GM12878 (cell line): ENCODE results near the gene LRIT1. TPM values are rescaled to one million over a fixed set of nuclear protein-coding genes. Genes with fewer than 3 reads are reported as not detected.

ENCODE experiments used
- ATAC-seq: fragments of 200-7000 bp; cut with Tn5 transposase; 3 replicates; pipeline ENCODE4 v1.9.1; 2020; ENCODE audit warnings: mild to moderate bottlenecking, moderate library complexity
- BruUV-seq: library from RNA; stranded (reverse); fragments of 400-500 nt; replicated peaks from 2 replicates; lab custom pipeline; 2021; lab: Mats Ljungman, UMichigan
- CTCF ChIA-PET: fragments of 300-600 bp; sonication (Branson Sonifier 250); formaldehyde crosslinking; extraction: SDS; loops from one replicate; lab custom pipeline; 2021; ENCODE audit warnings: inconsistent platforms; lab: Yijun Ruan, JAX
- POLR2A ChIA-PET: fragments of 350-600 bp; formaldehyde crosslinking; extraction: SDS; loops from one replicate; lab custom pipeline; 2021; ENCODE audit warnings: inconsistent platforms; lab: Charles Lee
- RAD21 ChIA-PET: fragments of 300-600 bp; sonication (Branson Sonifier 250); formaldehyde crosslinking; loops from one replicate; lab custom pipeline; 2023; ENCODE audit warnings: antibody characterized with exemption; ENCODE audit not compliant: unreplicated experiment; lab: Charles Lee
- SMC1A ChIA-PET: fragments of 300-600 bp; sonication (Branson Sonifier 250); formaldehyde crosslinking; loops from one replicate; lab custom pipeline; 2023; ENCODE audit not compliant: unreplicated experiment, uncharacterized antibody; lab: Charles Lee
- DNase-seq: peaks from one replicate; pipeline ENCODE4 v3.0.0-alpha.2; 2011; ENCODE audit warnings: low read depth, low spot score
- FAIRE-seq: peaks from 3 replicates; lab custom pipeline; 2011; peaks lifted over from hg19 to GRCh38; lab: Jason Lieb, UNC
- H2AFZ ChIP-seq: 2 replicates; pipeline ENCODE4 v1.6.0; 2011; ENCODE audit warnings: low read depth, low read length, control low read depth; ENCODE audit not compliant: control insufficient read depth
- H3K27ac ChIP-seq: 2 replicates; pipeline ENCODE4 v1.5.1; 2011; ENCODE audit warnings: control low read depth; ENCODE audit not compliant: control insufficient read depth, insufficient read depth
- H3K27me3 ChIP-seq, 2 experiments: replicated peaks in 1 of 2; 2 replicates each; pipeline versions ENCODE4 v1.6.0 to v1.6.1; 2011; ENCODE audit warnings: low read length in 1 of 2; ENCODE audit not compliant: control insufficient read depth in 2 of 2, insufficient read depth in 2 of 2
- H3K36me3 ChIP-seq, 2 experiments: 2 replicates each; pipeline ENCODE4 v1.5.1; 2011; ENCODE audit warnings: low read length in 1 of 2; ENCODE audit not compliant: control insufficient read depth in 2 of 2, insufficient read depth in 2 of 2
- H3K4me1 ChIP-seq: 2 replicates; pipeline ENCODE4 v1.6.1; 2011; ENCODE audit warnings: mild to moderate bottlenecking, low read length, moderate library complexity, mixed read lengths; ENCODE audit not compliant: control insufficient read depth, insufficient read depth
- H3K4me2 ChIP-seq: 2 replicates; pipeline ENCODE4 v1.6.0; 2011; ENCODE audit warnings: control low read depth; ENCODE audit not compliant: control insufficient read depth, insufficient read depth
- H3K4me3 ChIP-seq: fragments of 200-600 bp; sonication (generic); 2 replicates; pipeline ENCODE4 v1.5.1; 2016
- H3K79me2 ChIP-seq: 2 replicates; pipeline ENCODE4 v1.6.0; 2011; ENCODE audit warnings: low read length; ENCODE audit not compliant: control insufficient read depth, insufficient read depth
- H3K9ac ChIP-seq: 2 replicates; pipeline ENCODE4 v1.8.0; 2011; ENCODE audit warnings: low read length, control low read depth, mixed read lengths; ENCODE audit not compliant: control insufficient read depth, insufficient read depth
- H3K9me3 ChIP-seq: replicated peaks from 3 replicates; pipeline ENCODE4 v1.5.1; 2011; ENCODE audit warnings: mild to moderate bottlenecking, low read length; ENCODE audit not compliant: control insufficient read depth, insufficient read depth
- H4K20me1 ChIP-seq: 2 replicates; pipeline ENCODE4 v1.6.0; 2011; ENCODE audit not compliant: control insufficient read depth, insufficient read depth
- ASH2L ChIP-seq: fragments of 300-600, 200-600 bp; sonication (generic); IDR thresholded peaks from 2 replicates; pipeline ENCODE4 v1.6.1; 2017; ENCODE audit warnings: low read depth, mild to moderate bottlenecking, borderline replicate concordance
- ATF7 ChIP-seq: fragments of 450-650 bp; IDR thresholded peaks from 2 replicates; pipeline ENCODE4 v1.6.1; 2016; ENCODE audit warnings: low read depth, mild to moderate bottlenecking
- BCL11A ChIP-seq: IDR thresholded peaks from 2 replicates; pipeline ENCODE4 v1.6.1; 2011; ENCODE audit warnings: low read depth, low read length
- BMI1 ChIP-seq: fragments of 450-650 bp; IDR thresholded peaks from 2 replicates; pipeline ENCODE4 v1.6.1; 2016; ENCODE audit warnings: mild to moderate bottlenecking, moderate library complexity, borderline replicate concordance
- ETV6 ChIP-seq, 2 experiments: fragments of 450-650 bp in 1 of 2; IDR thresholded peaks in 1 of 2; conservative IDR thresholded peaks in 1 of 2; 2 replicates each; pipeline ENCODE4 v1.6.1; 2014; ENCODE audit warnings: antibody characterized with exemption in 1 of 2, borderline replicate concordance in 1 of 2, low read depth in 1 of 2, mild to moderate bottlenecking in 1 of 2, moderate library complexity in 1 of 2
- HDGF ChIP-seq: fragments of 450-650 bp; IDR thresholded peaks from 2 replicates; pipeline ENCODE4 v1.6.1; 2016; ENCODE audit warnings: antibody characterized with exemption
- IRF4 ChIP-seq: IDR thresholded peaks from 2 replicates; pipeline ENCODE4 v1.6.1; 2011; ENCODE audit warnings: low read depth, low read length
- RB1 ChIP-seq: fragments of 450-650 bp; formaldehyde crosslinking; IDR thresholded peaks from 2 replicates; pipeline ENCODE4 v1.6.1; 2017; ENCODE audit warnings: mild to moderate bottlenecking, borderline replicate concordance
- SMARCA5 ChIP-seq: fragments of 450-650 bp; IDR thresholded peaks from 2 replicates; pipeline ENCODE4 v1.6.1; 2017; ENCODE audit warnings: mild to moderate bottlenecking
- STAT1 ChIP-seq: fragments of 450-650 bp; conservative IDR thresholded peaks from 2 replicates; pipeline ENCODE4 v1.6.1; 2014; ENCODE audit warnings: antibody characterized with exemption, mild to moderate bottlenecking
- WGBS: methylation state at CpG from one replicate; pipeline ENCODE4 v1.1.6; 2016; ENCODE audit warnings: low lambda C conversion rate; ENCODE audit not compliant: insufficient replicate concordance, insufficient coverage; ENCODE audit errors: missing lambda C conversion rate; 5-methylcytosine and 5-hydroxymethylcytosine counted together
- in situ Hi-C: fragments of 300-500 bp; cut with MboI; formaldehyde crosslinking; loops from 9 replicates; pipeline ENCODE4 v1.14.3; 2018; ENCODE audit warnings: mixed read lengths
- intact Hi-C: fragments of 100-400 bp; cut with micrococcal nuclease; formaldehyde crosslinking; loops from one replicate; pipeline ENCODE4 v1.14.2; 2022; ENCODE audit not compliant: unreplicated experiment
- polyA plus RNA-seq, 11 experiments: library from polyadenylated mRNA; depleted of rRNA in 4 of 11; unstranded in 6 of 11; stranded (reverse) in 5 of 11; fragments of >200 nt; fragmentation: Nextera tagmentation in 4 of 11; fragmentation: Illumina TruSeq in 1 of 11; extraction: Ambion mirVana in 4 of 11; extraction: Trizol in 1 of 11; gene quantifications; 1 replicate in 1 of 11; 2 replicates in 10 of 11; pipeline versions ENCODE4 v1.2.1 to v1.2.3, GENCODE V29; 2011 to 2016; ENCODE audit warnings: inconsistent platforms in 2 of 11, missing spikeins in 2 of 11, low read depth in 1 of 11
- total RNA-seq, 4 experiments: library from RNA; depleted of rRNA in 3 of 4; stranded (reverse); fragments of >200 nt in 3 of 4; fragmentation: Illumina TruSeq in 1 of 4; extraction: Trizol in 1 of 4; gene quantifications; 2 replicates each; pipeline versions ENCODE4 v1.2.1 to v1.2.3, GENCODE V29; 2013 to 2021
- TF ChIP-seq, protein P1 (sequence below), 3 experiments: IDR thresholded peaks in 2 of 3; conservative IDR thresholded peaks in 1 of 3; 2 replicates each; pipeline ENCODE4 v1.5.1; 2011; ENCODE audit warnings: low read depth in 3 of 3, low read length in 3 of 3, mild to moderate bottlenecking in 3 of 3, control low read depth in 2 of 3, moderate library complexity in 2 of 3, inconsistent platforms in 1 of 3, mixed read lengths in 1 of 3; ENCODE audit not compliant: control insufficient read depth in 2 of 3, insufficient read depth in 1 of 3; ENCODE audit errors: extremely low read depth in 1 of 3

LRIT1 gene
- total and polyA plus RNA-seq, 10 of the 15 experiments (the other 5 are each of a cell fraction or from before 2014, with no cell fraction given) = not detected

DNA sequence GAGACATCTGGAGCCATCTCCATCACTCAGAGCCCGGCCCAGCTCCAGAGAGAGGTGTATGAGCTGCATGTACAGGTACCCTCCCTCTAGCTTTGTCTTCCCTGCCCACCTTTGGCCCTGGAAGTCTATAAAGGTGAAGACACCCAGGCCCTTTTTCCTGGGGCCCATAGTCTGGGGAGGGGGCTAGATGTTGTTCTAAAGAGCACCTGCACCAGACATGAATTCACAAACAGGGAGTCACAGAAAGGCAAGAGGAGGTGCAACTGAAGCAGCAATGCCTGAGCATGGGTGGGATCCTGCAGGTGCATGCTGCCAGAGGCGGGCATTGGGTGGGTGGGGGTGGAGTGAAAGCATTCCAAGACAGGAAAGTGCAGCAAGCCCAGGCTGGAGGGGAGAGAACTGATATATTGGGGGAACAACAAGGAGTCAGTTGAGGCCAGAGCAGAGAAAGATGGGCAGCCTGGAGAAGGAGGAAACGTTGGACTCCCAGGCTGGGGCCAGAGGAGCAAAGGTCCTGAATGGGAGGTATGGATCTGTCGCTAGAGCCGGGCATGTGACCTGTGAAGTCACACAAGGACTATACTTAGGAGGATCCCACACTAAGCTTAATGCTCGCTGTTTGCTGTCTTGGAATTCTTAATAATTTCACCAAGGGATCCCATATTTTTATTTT, 35.4 kb downstream of the LRIT1 start:
- in situ Hi-C loops (loop anchor here (10.0 kb wide), 1 partner anchor 61 kb away; no protein-coding TSS in a partner anchor), intact Hi-C loops (loop anchor here (1.0 to 5.0 kb wide), 4 partner anchors 45 to 319 kb away; no protein-coding TSS in a partner anchor)
- ChIA-PET POLR2A (no interaction called here), SMC1A (interaction anchor here (1.0 to 15.0 kb wide), 11 partner anchors 9 to 67 kb away, joined by 3 to 155 read pairs (median 5); partner anchors contain the start of gene GPR15LG), CTCF (interaction anchor here (0.8 to 28.3 kb wide), 15 partner anchors 9 to 179 kb away, joined by 3 to 788 read pairs (median 4); partner anchors contain the start of genes CDHR1, GHITM and GPR15LG), RAD21 (interaction anchor here (0.7 to 2.7 kb wide), 6 partner anchors 45 to 67 kb away, joined by 3 to 9 read pairs (median 8); partner anchors contain the start of gene GHITM)
- Histone ChIP-seq H3K4me2 (no peak overlapping the region), H3K9me3 (no peaks in the 10 kb centered on the region), H3K4me3 (no peak overlapping the region), H3K4me1 (no peaks in the 10 kb centered on the region), H3K27me3 (peaks cover 0 to 7% of the 10 kb centered on the region in 2 experiments), H3K27ac (no peak overlapping the region), H2AFZ (no peak overlapping the region), H3K9ac (no peak overlapping the region), H4K20me1 (no peaks in the 10 kb centered on the region), H3K36me3 (no peaks in the 10 kb centered on the region), H3K79me2 (no peaks in the 10 kb centered on the region)
- no peak for FAIRE-seq
- 31% methylated on average over 6 of the region's 6 CpGs for WGBS
- DNase-seq = no peak
- ATAC-seq = no peak
- BruUV-seq = no TSS peak
- no peak for TF ChIP-seq ETV6 (conservative IDR thresholded peaks at IDR 0.05 in 1 of 2, IDR thresholded peaks at IDR 0.05 in 1 of 2; ENCODE audit: borderline replicate concordance in 1 of 2, low read depth in 1 of 2)

GRCh38 chr10:84205049-84205852, 36.1 kb downstream of the LRIT1 start:
- ATAC-seq (peak; percentile 84), DNase-seq (peak; percentile 27), FAIRE-seq (peak; percentile 90)
- in situ Hi-C loops (loop anchor here (10.0 kb wide), 1 partner anchor 60 kb away; no protein-coding TSS in a partner anchor), intact Hi-C loops (loop anchor here (1.0 to 5.0 kb wide), 4 partner anchors 44 to 318 kb away; no protein-coding TSS in a partner anchor)
- ChIA-PET CTCF (interaction anchor here (0.8 to 28.3 kb wide), 19 partner anchors 9 to 179 kb away, joined by 3 to 788 read pairs (median 4); partner anchors contain the start of genes CDHR1, GHITM and GPR15LG), SMC1A (interaction anchor here (1.0 to 15.0 kb wide), 13 partner anchors 9 to 67 kb away, joined by 3 to 155 read pairs (median 6); partner anchors contain the start of gene GPR15LG), POLR2A (interaction anchor here (1.0 to 1.1 kb wide), 2 partner anchors 57 to 58 kb away, joined by 3 read pairs; no protein-coding TSS in a partner anchor), RAD21 (interaction anchor here (1.0 to 2.7 kb wide), 8 partner anchors 8 to 66 kb away, joined by 3 to 18 read pairs (median 8); partner anchors contain the start of gene GHITM)
- Histone ChIP-seq H3K36me3 (no peaks in the 10 kb centered on the region), H3K4me3 (no peak overlapping the region), H3K27ac (no peak overlapping the region), H3K4me2 (no peak overlapping the region), H4K20me1 (no peaks in the 10 kb centered on the region), H2AFZ (no peak overlapping the region), H3K4me1 (no peaks in the 10 kb centered on the region), H3K9me3 (no peaks in the 10 kb centered on the region), H3K79me2 (no peaks in the 10 kb centered on the region), H3K27me3 (peaks cover 0 to 7% of the 10 kb centered on the region in 2 experiments), H3K9ac (no peak overlapping the region)
- BruUV-seq = no TSS peak
- WGBS = 32% methylated on average over 8 of the region's 8 CpGs
- TF ChIP-seq SMARCA5 (0 out of 2 replicates have a peak, but pooled peaks have one; percentile 61), ASH2L (no peak), STAT1 (0 out of 2 replicates have a peak, but pooled peaks have one; percentile 40), RB1 (peak; percentile 44; the same call in 1 of the 2 replicates), BMI1 (no peak), BCL11A (no peak), ATF7 (0 out of 2 replicates have a peak, but pooled peaks have one; percentile 15), IRF4 (0 out of 2 replicates have a peak, but pooled peaks have one; percentile 17), HDGF (peak; percentile 83; the same call in 1 of the 2 replicates)
- TF ChIP-seq, protein P1, sequence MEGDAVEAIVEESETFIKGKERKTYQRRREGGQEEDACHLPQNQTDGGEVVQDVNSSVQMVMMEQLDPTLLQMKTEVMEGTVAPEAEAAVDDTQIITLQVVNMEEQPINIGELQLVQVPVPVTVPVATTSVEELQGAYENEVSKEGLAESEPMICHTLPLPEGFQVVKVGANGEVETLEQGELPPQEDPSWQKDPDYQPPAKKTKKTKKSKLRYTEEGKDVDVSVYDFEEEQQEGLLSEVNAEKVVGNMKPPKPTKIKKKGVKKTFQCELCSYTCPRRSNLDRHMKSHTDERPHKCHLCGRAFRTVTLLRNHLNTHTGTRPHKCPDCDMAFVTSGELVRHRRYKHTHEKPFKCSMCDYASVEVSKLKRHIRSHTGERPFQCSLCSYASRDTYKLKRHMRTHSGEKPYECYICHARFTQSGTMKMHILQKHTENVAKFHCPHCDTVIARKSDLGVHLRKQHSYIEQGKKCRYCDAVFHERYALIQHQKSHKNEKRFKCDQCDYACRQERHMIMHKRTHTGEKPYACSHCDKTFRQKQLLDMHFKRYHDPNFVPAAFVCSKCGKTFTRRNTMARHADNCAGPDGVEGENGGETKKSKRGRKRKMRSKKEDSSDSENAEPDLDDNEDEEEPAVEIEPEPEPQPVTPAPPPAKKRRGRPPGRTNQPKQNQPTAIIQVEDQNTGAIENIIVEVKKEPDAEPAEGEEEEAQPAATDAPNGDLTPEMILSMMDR (IDR thresholded peaks at IDR 0.05 in 2 of 3, conservative IDR thresholded peaks at IDR 0.05 in 1 of 3; ENCODE audit: control insufficient read depth in 2 of 3, extremely low read depth in 1 of 3, insufficient read depth in 1 of 3, low read depth in 3 of 3, low read length in 3 of 3) = peak; percentile 96 to 99 (median 98); a peak in 5 of 6 replicates
